WTC11 (cell line): ENCODE measurements around the gene SDC4.

Experiments used
- GABPB1 ChIP-seq: sonication (generic); formaldehyde crosslinking; IDR thresholded peaks from 2 replicates; pipeline ENCODE4 v1.8.1; 2023; ENCODE audit warnings: mild to moderate bottlenecking, missing genetic modification reagents
- RELA ChIP-seq: sonication (generic); formaldehyde crosslinking; IDR thresholded peaks from 2 replicates; pipeline ENCODE4 v1.8.1; 2022; ENCODE audit warnings: missing genetic modification reagents, mild to moderate bottlenecking, borderline replicate concordance
- SP1 ChIP-seq: sonication (generic); formaldehyde crosslinking; conservative IDR thresholded peaks from 2 replicates; pipeline ENCODE4 v1.8.1; 2022; ENCODE audit warnings: missing genetic modification reagents
- TEAD1 ChIP-seq: sonication (generic); formaldehyde crosslinking; IDR thresholded peaks from 2 replicates; pipeline ENCODE4 v1.8.0; 2022; ENCODE audit warnings: mild to moderate bottlenecking, missing genetic modification reagents
- TEAD4 ChIP-seq: sonication (generic); formaldehyde crosslinking; IDR thresholded peaks from 2 replicates; pipeline ENCODE4 v1.8.0; 2022; ENCODE audit warnings: mild to moderate bottlenecking, missing genetic modification reagents
- ZNF232 ChIP-seq: sonication (generic); formaldehyde crosslinking; IDR thresholded peaks from 2 replicates; pipeline ENCODE4 v1.8.0; 2022; ENCODE audit warnings: mild to moderate bottlenecking, missing genetic modification reagents
- TF ChIP-seq, protein P1 (sequence below): fragments of 200-600 bp; IDR thresholded peaks from 2 replicates; pipeline ENCODE4 v1.8.0; 2022; ENCODE audit warnings: antibody characterized with exemption
- TF ChIP-seq, protein P2 (sequence below): sonication (generic); formaldehyde crosslinking; conservative IDR thresholded peaks from 2 replicates; pipeline ENCODE4 v1.8.1; 2022; ENCODE audit warnings: mild to moderate bottlenecking, missing genetic modification reagents
- TF ChIP-seq, protein P3 (sequence below): sonication (generic); formaldehyde crosslinking; IDR thresholded peaks from 2 replicates; pipeline ENCODE4 v1.8.1; 2023; ENCODE audit warnings: mild to moderate bottlenecking, moderate library complexity, missing genetic modification reagents
- TF ChIP-seq, protein P4 (sequence below): sonication (generic); formaldehyde crosslinking; IDR thresholded peaks from 2 replicates; pipeline ENCODE4 v1.8.0; 2022; ENCODE audit warnings: mild to moderate bottlenecking, missing genetic modification reagents
- TF ChIP-seq, protein P5 (sequence below): sonication (generic); formaldehyde crosslinking; IDR thresholded peaks from 2 replicates; pipeline ENCODE4 v1.8.1; 2022; ENCODE audit warnings: low read depth, missing genetic modification reagents, borderline replicate concordance
- TF ChIP-seq, protein P6 (sequence below): sonication (generic); formaldehyde crosslinking; IDR thresholded peaks from 2 replicates; pipeline ENCODE4 v1.8.0; 2023; ENCODE audit warnings: mild to moderate bottlenecking, missing genetic modification reagents
- TF ChIP-seq, protein P7 (sequence below): fragments of 250-450 bp; sonication (Bioruptor Pico); IDR thresholded peaks from 2 replicates; pipeline ENCODE4 v1.9.0; 2021; ENCODE audit warnings: moderate library complexity, mild to moderate bottlenecking, inconsistent platforms, borderline replicate concordance

DNA sequence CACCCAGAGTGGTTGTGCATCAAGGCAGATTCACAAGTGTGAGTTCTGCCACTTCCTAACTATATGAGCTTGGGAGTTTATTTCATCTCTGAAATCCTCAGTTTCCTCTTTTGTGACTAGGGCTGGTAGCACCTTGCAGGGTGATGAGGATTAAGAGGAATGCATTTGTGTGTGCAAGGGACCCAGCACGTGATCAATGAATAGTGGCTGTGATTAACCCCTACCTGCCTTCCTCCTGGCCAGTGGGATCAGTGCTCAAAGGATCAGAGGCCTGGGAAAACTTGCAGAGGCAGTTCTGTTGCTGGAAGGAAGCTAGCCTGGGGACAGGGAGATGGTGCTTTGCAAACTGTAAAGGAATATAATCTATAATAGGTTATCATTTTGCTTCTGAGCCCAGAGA, 7.3 kb downstream of the SDC4 start:
- TF ChIP-seq, protein P1, sequence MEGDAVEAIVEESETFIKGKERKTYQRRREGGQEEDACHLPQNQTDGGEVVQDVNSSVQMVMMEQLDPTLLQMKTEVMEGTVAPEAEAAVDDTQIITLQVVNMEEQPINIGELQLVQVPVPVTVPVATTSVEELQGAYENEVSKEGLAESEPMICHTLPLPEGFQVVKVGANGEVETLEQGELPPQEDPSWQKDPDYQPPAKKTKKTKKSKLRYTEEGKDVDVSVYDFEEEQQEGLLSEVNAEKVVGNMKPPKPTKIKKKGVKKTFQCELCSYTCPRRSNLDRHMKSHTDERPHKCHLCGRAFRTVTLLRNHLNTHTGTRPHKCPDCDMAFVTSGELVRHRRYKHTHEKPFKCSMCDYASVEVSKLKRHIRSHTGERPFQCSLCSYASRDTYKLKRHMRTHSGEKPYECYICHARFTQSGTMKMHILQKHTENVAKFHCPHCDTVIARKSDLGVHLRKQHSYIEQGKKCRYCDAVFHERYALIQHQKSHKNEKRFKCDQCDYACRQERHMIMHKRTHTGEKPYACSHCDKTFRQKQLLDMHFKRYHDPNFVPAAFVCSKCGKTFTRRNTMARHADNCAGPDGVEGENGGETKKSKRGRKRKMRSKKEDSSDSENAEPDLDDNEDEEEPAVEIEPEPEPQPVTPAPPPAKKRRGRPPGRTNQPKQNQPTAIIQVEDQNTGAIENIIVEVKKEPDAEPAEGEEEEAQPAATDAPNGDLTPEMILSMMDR = no peak
- no peak for TF ChIP-seq GABPB1 (CRISPR knock-in tag)
- peak; percentile 26; the same call in 1 of the 2 replicates for TF ChIP-seq TEAD1 (CRISPR knock-in tag)
- TF ChIP-seq, protein P2, sequence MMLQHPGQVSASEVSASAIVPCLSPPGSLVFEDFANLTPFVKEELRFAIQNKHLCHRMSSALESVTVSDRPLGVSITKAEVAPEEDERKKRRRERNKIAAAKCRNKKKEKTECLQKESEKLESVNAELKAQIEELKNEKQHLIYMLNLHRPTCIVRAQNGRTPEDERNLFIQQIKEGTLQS (CRISPR knock-in tag) = no peak
- TF ChIP-seq, protein P3, sequence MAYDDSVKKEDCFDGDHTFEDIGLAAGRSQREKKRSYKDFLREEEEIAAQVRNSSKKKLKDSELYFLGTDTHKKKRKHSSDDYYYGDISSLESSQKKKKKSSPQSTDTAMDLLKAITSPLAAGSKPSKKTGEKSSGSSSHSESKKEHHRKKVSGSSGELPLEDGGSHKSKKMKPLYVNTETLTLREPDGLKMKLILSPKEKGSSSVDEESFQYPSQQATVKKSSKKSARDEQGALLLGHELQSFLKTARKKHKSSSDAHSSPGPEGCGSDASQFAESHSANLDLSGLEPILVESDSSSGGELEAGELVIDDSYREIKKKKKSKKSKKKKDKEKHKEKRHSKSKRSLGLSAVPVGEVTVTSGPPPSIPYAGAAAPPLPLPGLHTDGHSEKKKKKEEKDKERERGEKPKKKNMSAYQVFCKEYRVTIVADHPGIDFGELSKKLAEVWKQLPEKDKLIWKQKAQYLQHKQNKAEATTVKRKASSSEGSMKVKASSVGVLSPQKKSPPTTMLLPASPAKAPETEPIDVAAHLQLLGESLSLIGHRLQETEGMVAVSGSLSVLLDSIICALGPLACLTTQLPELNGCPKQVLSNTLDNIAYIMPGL (CRISPR knock-in tag) = no peak
- no peak for TF ChIP-seq RELA
- no peak for TF ChIP-seq TEAD4
- TF ChIP-seq, protein P4, sequence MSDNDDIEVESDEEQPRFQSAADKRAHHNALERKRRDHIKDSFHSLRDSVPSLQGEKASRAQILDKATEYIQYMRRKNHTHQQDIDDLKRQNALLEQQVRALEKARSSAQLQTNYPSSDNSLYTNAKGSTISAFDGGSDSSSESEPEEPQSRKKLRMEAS (CRISPR knock-in tag) = peak; percentile 36; the same call in 1 of the 2 replicates
- TF ChIP-seq SP1 (CRISPR knock-in tag) = no peak
- TF ChIP-seq, protein P5, sequence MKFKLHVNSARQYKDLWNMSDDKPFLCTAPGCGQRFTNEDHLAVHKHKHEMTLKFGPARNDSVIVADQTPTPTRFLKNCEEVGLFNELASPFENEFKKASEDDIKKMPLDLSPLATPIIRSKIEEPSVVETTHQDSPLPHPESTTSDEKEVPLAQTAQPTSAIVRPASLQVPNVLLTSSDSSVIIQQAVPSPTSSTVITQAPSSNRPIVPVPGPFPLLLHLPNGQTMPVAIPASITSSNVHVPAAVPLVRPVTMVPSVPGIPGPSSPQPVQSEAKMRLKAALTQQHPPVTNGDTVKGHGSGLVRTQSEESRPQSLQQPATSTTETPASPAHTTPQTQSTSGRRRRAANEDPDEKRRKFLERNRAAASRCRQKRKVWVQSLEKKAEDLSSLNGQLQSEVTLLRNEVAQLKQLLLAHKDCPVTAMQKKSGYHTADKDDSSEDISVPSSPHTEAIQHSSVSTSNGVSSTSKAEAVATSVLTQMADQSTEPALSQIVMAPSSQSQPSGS (CRISPR knock-in tag) = no peak
- TF ChIP-seq, protein P6, sequence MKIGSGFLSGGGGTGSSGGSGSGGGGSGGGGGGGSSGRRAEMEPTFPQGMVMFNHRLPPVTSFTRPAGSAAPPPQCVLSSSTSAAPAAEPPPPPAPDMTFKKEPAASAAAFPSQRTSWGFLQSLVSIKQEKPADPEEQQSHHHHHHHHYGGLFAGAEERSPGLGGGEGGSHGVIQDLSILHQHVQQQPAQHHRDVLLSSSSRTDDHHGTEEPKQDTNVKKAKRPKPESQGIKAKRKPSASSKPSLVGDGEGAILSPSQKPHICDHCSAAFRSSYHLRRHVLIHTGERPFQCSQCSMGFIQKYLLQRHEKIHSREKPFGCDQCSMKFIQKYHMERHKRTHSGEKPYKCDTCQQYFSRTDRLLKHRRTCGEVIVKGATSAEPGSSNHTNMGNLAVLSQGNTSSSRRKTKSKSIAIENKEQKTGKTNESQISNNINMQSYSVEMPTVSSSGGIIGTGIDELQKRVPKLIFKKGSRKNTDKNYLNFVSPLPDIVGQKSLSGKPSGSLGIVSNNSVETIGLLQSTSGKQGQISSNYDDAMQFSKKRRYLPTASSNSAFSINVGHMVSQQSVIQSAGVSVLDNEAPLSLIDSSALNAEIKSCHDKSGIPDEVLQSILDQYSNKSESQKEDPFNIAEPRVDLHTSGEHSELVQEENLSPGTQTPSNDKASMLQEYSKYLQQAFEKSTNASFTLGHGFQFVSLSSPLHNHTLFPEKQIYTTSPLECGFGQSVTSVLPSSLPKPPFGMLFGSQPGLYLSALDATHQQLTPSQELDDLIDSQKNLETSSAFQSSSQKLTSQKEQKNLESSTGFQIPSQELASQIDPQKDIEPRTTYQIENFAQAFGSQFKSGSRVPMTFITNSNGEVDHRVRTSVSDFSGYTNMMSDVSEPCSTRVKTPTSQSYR = no peak
- TF ChIP-seq ZNF232 (CRISPR knock-in tag) = no peak
- TF ChIP-seq, protein P7, sequence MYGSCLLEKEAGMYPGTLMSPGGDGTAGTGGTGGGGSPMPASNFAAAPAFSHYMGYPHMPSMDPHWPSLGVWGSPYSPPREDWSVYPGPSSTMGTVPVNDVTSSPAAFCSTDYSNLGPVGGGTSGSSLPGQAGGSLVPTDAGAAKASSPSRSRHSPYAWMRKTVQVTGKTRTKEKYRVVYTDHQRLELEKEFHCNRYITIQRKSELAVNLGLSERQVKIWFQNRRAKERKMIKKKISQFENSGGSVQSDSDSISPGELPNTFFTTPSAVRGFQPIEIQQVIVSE (CRISPR knock-in tag) = no peak
